Activated naive CD8-positive, alpha-beta T cell treated with anti-CD3 and anti-CD28 coated beads, Interleukin-2, amount 10 ng/mL, durations not matched to agents 7 days and 5 days (primary cell): Measurements from ENCODE around the gene FANK1. TPM values are rescaled to one million over a fixed set of nuclear protein-coding genes. Genes with fewer than 3 reads are reported as not detected.

Experiments used
- ATAC-seq: fragments of 150-1000 bp; cut with Tn5 transposase; one replicate; pipeline ENCODE4 v1.10.0; 2021; ENCODE audit warnings: low read depth, moderate library complexity
- POLR2A ChIA-PET: fragments of 350-600 bp; sonication (Branson Sonifier 250); formaldehyde crosslinking; loops from one replicate; lab custom pipeline; 2021; ENCODE audit warnings: antibody characterized with exemption; lab: Charles Lee
- DNase-seq: peaks from one replicate; pipeline ENCODE4 v3.0.0; 2021
- H3K27ac Mint-ChIP-seq: one replicate; pipeline ENCODE4 v1.8.0; 2022; ENCODE audit warnings: mild to moderate bottlenecking, mixed read lengths
- H3K27me3 Mint-ChIP-seq: one replicate; pipeline ENCODE4 v1.8.0; 2022; ENCODE audit warnings: mild to moderate bottlenecking, moderate library complexity, mixed read lengths
- H3K36me3 Mint-ChIP-seq: one replicate; pipeline ENCODE4 v1.8.0; 2021; ENCODE audit warnings: mild to moderate bottlenecking, mixed read lengths
- H3K4me1 Mint-ChIP-seq: one replicate; pipeline ENCODE4 v1.8.0; 2021; ENCODE audit warnings: mixed read lengths
- H3K4me3 Mint-ChIP-seq: one replicate; pipeline ENCODE4 v1.8.0; 2022; ENCODE audit warnings: mild to moderate bottlenecking, moderate library complexity, mixed read lengths
- H3K9me3 Mint-ChIP-seq: one replicate; pipeline ENCODE4 v1.8.0; 2021; ENCODE audit warnings: mixed read lengths
- total RNA-seq, 2 experiments: library from RNA; stranded (reverse); gene quantifications; one replicate each; pipeline ENCODE4 v1.2.3, GENCODE V29; 2021

The FANK1 gene
- total RNA-seq, 2 experiments from 2014 or later, result 0.69 to 0.96 TPM

- Mint-ChIP-seq H3K9me3 (no peaks in the 10 kb centered on the region), H3K27me3 (peaks cover 2% of the 10 kb centered on the region), H3K36me3 (no peaks in the 10 kb centered on the region), H3K4me3 (no peak overlapping the region), H3K27ac (no peak overlapping the region), H3K4me1 (no peaks in the 10 kb centered on the region)
- POLR2A ChIA-PET, result no interaction called here
- no peak for ATAC-seq
- DNase-seq, result no peak
Observed at GRCh38 chr10:125976960-125977605, 80.7 kb downstream of the FANK1 start.

GRCh38 chr10:125979976-125980375 is 83.6 kb downstream of the FANK1 start:
- Mint-ChIP-seq H3K36me3 (no peaks in the 10 kb centered on the region), H3K27ac (no peak overlapping the region), H3K4me3 (no peak overlapping the region), H3K9me3 (no peaks in the 10 kb centered on the region), H3K27me3 (peaks cover 2% of the 10 kb centered on the region), H3K4me1 (no peaks in the 10 kb centered on the region)
- no peak for DNase-seq
- no peak for ATAC-seq
- POLR2A ChIA-PET, result no interaction called here

GRCh38 chr10:125980521-125981035 is 84.2 kb downstream of the FANK1 start:
- DNase-seq, result no peak
- no peaks in the 10 kb centered on the region for H3K9me3 Mint-ChIP-seq
- POLR2A ChIA-PET, result no interaction called here
- ATAC-seq, result no peak
- no peak overlapping the region for H3K4me3 Mint-ChIP-seq
- H3K27me3 Mint-ChIP-seq, result peaks cover 2% of the 10 kb centered on the region
- H3K27ac Mint-ChIP-seq, result no peak overlapping the region
- H3K36me3 Mint-ChIP-seq, result no peaks in the 10 kb centered on the region
- no peaks in the 10 kb centered on the region for H3K4me1 Mint-ChIP-seq

- POLR2A ChIA-PET, result no interaction called here
- no peak overlapping the region for H3K4me3 Mint-ChIP-seq
- H3K36me3 Mint-ChIP-seq, result no peaks in the 10 kb centered on the region
- no peaks in the 10 kb centered on the region for H3K27me3 Mint-ChIP-seq
- DNase-seq, result no peak
- no peak overlapping the region for H3K27ac Mint-ChIP-seq
- no peaks in the 10 kb centered on the region for H3K9me3 Mint-ChIP-seq
- no peaks in the 10 kb centered on the region for H3K4me1 Mint-ChIP-seq
- peak; percentile 33 for ATAC-seq
Observed at GRCh38 chr10:125982260-125982948, 86.0 kb downstream of the FANK1 start.

DNA sequence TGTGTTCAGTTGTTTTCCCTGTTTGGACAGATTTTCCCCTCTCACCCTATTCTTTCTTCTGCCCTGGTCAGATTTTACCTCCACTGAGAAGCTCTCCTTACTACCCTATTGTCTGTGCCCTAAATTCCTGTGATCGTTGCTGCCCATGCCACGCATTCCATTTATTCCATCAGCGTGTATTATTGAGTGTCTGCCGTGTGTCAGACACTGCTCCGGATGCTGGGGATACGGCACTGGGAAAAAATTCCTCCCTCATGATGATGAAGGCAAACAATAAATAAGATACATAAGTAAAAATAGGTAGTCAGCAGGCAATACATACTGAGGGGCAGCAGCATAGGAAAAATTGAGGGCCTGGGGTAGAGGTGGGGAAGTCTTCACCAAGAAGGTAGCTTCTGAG is 86.8 kb downstream of the FANK1 start:
- ATAC-seq (no peak), DNase-seq (no peak)
- Mint-ChIP-seq H3K4me1 (no peaks in the 10 kb centered on the region), H3K27ac (no peak overlapping the region), H3K4me3 (no peak overlapping the region), H3K27me3 (no peaks in the 10 kb centered on the region), H3K36me3 (no peaks in the 10 kb centered on the region), H3K9me3 (no peaks in the 10 kb centered on the region)
- POLR2A ChIA-PET, result no interaction called here

DNA sequence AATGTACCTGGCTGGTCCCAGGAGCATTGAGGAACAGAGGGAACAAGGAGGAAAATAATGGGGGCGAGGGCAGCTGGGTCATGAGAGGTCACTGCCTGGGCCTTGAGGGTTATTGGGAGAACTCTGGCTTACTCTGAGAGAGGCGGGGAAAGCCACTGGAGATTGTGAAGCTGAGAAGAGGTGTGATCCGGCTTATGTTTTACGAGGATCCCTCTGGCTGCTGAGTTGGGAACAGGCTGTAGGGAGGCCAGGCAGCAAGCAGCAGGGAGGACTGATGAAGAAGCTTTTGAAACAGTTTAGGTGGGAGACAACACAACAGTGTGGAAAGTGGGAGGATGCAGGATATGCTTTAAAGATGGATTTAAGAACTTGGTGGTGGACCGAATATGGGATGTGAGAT is 87.3 kb downstream of the FANK1 start:
- no peaks in the 10 kb centered on the region for H3K36me3 Mint-ChIP-seq
- no peak for DNase-seq
- no peak for ATAC-seq
- no peaks in the 10 kb centered on the region for H3K27me3 Mint-ChIP-seq
- no peak overlapping the region for H3K27ac Mint-ChIP-seq
- H3K4me1 Mint-ChIP-seq, result no peaks in the 10 kb centered on the region
- H3K9me3 Mint-ChIP-seq, result no peaks in the 10 kb centered on the region
- POLR2A ChIA-PET, result no interaction called here
- no peak overlapping the region for H3K4me3 Mint-ChIP-seq

- POLR2A ChIA-PET, result no interaction called here
Observed at GRCh38 chr10:125984346-125984745, 88.0 kb downstream of the FANK1 start.

DNA sequence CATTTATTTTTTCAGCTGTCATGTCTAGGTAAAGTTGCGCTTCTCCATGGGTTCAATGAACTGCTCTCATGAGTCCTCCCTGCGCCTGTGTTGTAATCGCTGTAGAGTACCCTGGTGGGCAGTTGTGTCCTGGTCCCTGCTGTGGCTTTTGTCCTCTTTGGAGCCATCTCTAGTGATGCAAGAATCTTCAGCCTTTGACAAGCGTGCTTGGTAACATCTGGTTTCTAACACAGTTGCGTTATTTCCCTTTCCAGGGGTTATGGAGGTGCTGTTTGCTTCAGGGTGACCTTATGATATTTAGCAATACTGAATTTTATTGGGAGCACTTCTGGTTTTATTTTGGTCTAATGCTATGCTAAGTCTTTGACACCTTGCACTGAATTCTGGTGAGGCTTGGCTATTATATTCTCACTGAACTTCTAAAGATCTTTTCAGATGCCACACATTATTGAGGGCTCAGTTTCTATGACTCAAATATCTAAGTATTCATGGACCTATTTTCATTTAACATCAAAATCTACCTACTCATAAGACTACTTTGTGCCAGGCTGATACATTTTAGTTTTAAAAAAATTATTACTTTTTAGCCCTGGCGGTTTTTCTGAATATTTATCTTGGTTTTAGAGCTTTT is 88.6 kb downstream of the FANK1 start:
- H3K36me3 Mint-ChIP-seq, result no peaks in the 10 kb centered on the region
- H3K4me1 Mint-ChIP-seq, result no peaks in the 10 kb centered on the region
- ATAC-seq (no peak), DNase-seq (no peak)
- no peaks in the 10 kb centered on the region for H3K9me3 Mint-ChIP-seq
- POLR2A ChIA-PET, result no interaction called here
- H3K27me3 Mint-ChIP-seq, result no peaks in the 10 kb centered on the region
- no peak overlapping the region for H3K27ac Mint-ChIP-seq
- H3K4me3 Mint-ChIP-seq, result no peak overlapping the region

More at GRCh38 chr10:125984346-125984745, 88.0 kb downstream of the FANK1 start:
- H3K27ac Mint-ChIP-seq, result no peak overlapping the region
- H3K9me3 Mint-ChIP-seq, result no peaks in the 10 kb centered on the region
- no peaks in the 10 kb centered on the region for H3K27me3 Mint-ChIP-seq
- no peaks in the 10 kb centered on the region for H3K36me3 Mint-ChIP-seq
- H3K4me3 Mint-ChIP-seq, result no peak overlapping the region
- DNase-seq, result no peak
- no peaks in the 10 kb centered on the region for H3K4me1 Mint-ChIP-seq
- ATAC-seq, result no peak

GRCh38 chr10:125985557-125986240 is 89.3 kb downstream of the FANK1 start:
- Mint-ChIP-seq H3K4me3 (no peak overlapping the region), H3K4me1 (no peaks in the 10 kb centered on the region), H3K36me3 (no peaks in the 10 kb centered on the region), H3K27ac (no peak overlapping the region), H3K9me3 (no peaks in the 10 kb centered on the region), H3K27me3 (no peaks in the 10 kb centered on the region)
- no peak for DNase-seq
- no peak for ATAC-seq
- POLR2A ChIA-PET, result no interaction called here

GRCh38 chr10:125989791-125990190 is 93.4 kb downstream of the FANK1 start:
- Mint-ChIP-seq H3K27ac (no peak overlapping the region), H3K4me1 (no peaks in the 10 kb centered on the region), H3K9me3 (no peaks in the 10 kb centered on the region), H3K4me3 (no peak overlapping the region), H3K27me3 (no peaks in the 10 kb centered on the region), H3K36me3 (no peaks in the 10 kb centered on the region)
- DNase-seq, result no peak
- ATAC-seq, result no peak
- POLR2A ChIA-PET, result no interaction called here

- no peaks in the 10 kb centered on the region for H3K9me3 Mint-ChIP-seq
- no peak overlapping the region for H3K27ac Mint-ChIP-seq
- H3K4me1 Mint-ChIP-seq, result no peaks in the 10 kb centered on the region
- H3K36me3 Mint-ChIP-seq, result no peaks in the 10 kb centered on the region
- no peak overlapping the region for H3K4me3 Mint-ChIP-seq
- no peaks in the 10 kb centered on the region for H3K27me3 Mint-ChIP-seq
- POLR2A ChIA-PET, result no interaction called here
- DNase-seq (no peak), ATAC-seq (no peak)
Observed at GRCh38 chr10:125990974-125991373, 94.6 kb downstream of the FANK1 start.

DNA sequence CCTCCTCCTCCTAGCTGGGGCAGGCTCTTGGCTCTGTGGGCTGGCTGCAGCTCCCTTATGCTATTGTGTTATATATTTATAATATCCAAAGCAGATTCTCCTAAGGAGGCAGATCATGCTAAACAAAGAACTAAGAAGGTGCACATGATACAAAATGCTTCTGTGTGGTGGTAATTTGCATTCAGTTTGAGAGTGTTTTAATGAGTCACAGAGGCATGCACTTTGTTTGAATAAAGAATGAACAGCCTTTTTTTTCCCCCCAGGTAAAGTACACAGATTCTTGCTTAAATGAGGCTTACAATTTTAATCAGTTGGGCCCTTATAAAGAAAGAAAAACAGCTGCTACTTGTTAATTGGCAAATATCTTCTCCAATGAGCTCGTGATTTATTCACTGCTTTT is 95.0 kb downstream of the FANK1 start:
- no peak overlapping the region for H3K4me3 Mint-ChIP-seq
- H3K9me3 Mint-ChIP-seq, result no peaks in the 10 kb centered on the region
- no peaks in the 10 kb centered on the region for H3K27me3 Mint-ChIP-seq
- POLR2A ChIA-PET, result no interaction called here
- H3K27ac Mint-ChIP-seq, result no peak overlapping the region
- ATAC-seq (no peak), DNase-seq (no peak)
- no peaks in the 10 kb centered on the region for H3K36me3 Mint-ChIP-seq
- H3K4me1 Mint-ChIP-seq, result no peaks in the 10 kb centered on the region

DNA sequence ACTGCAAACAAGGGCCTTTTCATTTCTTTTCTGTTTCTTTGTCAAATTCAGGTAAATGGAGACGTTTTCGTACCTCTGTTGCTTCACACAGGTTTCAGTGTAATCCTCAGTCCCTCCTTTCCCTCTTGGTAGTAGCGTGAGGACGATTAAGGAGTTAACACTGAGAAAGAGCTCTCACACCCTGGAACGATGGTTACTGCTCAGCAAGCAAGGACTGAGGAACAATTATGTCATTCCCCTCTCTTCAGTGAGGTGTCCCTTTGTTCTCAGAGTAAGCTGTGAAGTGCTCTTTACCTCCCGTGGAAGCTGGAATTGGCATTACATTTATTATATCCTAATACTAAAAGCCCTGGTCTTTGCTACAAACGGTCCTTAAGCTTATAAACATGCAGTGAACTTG is 95.9 kb downstream of the FANK1 start:
- Mint-ChIP-seq H3K27ac (no peak overlapping the region), H3K36me3 (no peaks in the 10 kb centered on the region), H3K27me3 (peaks cover 3% of the 10 kb centered on the region), H3K9me3 (no peaks in the 10 kb centered on the region), H3K4me3 (no peak overlapping the region), H3K4me1 (no peaks in the 10 kb centered on the region)
- no peak for ATAC-seq
- POLR2A ChIA-PET, result no interaction called here
- no peak for DNase-seq
